C4-2B (cell line): Measurements from ENCODE around the gene PAK1.
"Not testable (repeated sequence)": the region's sequence is repeated elsewhere in the genome, so short reads cannot be mapped to it uniquely, and the experiment has no call there.

ENCODE experiments used
- H3K27ac ChIP-seq: fragments of 450-650 bp; 2 replicates; pipeline ENCODE4 v1.5.1; 2017
- CTCF ChIP-seq: fragments of 450-650 bp; conservative IDR thresholded peaks from 2 replicates; pipeline ENCODE4 v1.5.1; 2017; ENCODE audit warnings: mild to moderate bottlenecking
- ZFX ChIP-seq: fragments of 450-650 bp; IDR thresholded peaks from 2 replicates; pipeline ENCODE4 v1.6.1; 2017

PAK1 gene

GRCh38 chr11:77397631-77398030 is 76.3 kb downstream of the PAK1 start:
- no peak for TF ChIP-seq CTCF
- TF ChIP-seq ZFX, result no peak
- no peak overlapping the region for H3K27ac ChIP-seq

GRCh38 chr11:77396911-77397310 is 77.0 kb downstream of the PAK1 start:
- no peak for TF ChIP-seq CTCF
- TF ChIP-seq ZFX, result no peak

GRCh38 chr11:77396305-77396704 is 77.6 kb downstream of the PAK1 start:
- no peak overlapping the region for H3K27ac ChIP-seq
- TF ChIP-seq CTCF (no peak), ZFX (no peak)

More at GRCh38 chr11:77396911-77397310, 77.0 kb downstream of the PAK1 start:
- H3K27ac ChIP-seq, result no peak overlapping the region

- no peak overlapping the region for H3K27ac ChIP-seq
- no peak for TF ChIP-seq CTCF
- no peak for TF ChIP-seq ZFX
Observed at GRCh38 chr11:77395460-77396173, 78.3 kb downstream of the PAK1 start.

- no peak for TF ChIP-seq ZFX
- no peak for TF ChIP-seq CTCF
- H3K27ac ChIP-seq, result no peak overlapping the region
Observed at GRCh38 chr11:77392842-77393241, 81.1 kb downstream of the PAK1 start.

GRCh38 chr11:77387701-77388100 is 86.2 kb downstream of the PAK1 start:
- H3K27ac ChIP-seq, result no peak overlapping the region
- TF ChIP-seq CTCF, result no peak
- no peak for TF ChIP-seq ZFX

GRCh38 chr11:77386178-77386577 is 87.7 kb downstream of the PAK1 start:
- TF ChIP-seq ZFX (no peak), CTCF (no peak)
- H3K27ac ChIP-seq, result no peak overlapping the region

GRCh38 chr11:77385255-77385771 is 88.6 kb downstream of the PAK1 start:
- not testable (repeated sequence) for H3K27ac ChIP-seq
